Parathyroid adenoma (tissue), 2 donors: ENCODE results near the gene TGFBR2.

Experiments
- H2AFZ ChIP-seq: fragments of 300-600 bp; sonication (generic); one replicate; pipeline ENCODE4 v1.7.0; 2017; ENCODE audit warnings: antibody characterized with exemption, mild to moderate bottlenecking
- H3K27ac ChIP-seq: fragments of 300-600 bp; sonication (generic); one replicate; pipeline ENCODE4 v1.7.0; 2017
- H3K27me3 ChIP-seq: fragments of 300-600 bp; sonication (generic); one replicate; pipeline ENCODE4 v1.7.0; 2017; ENCODE audit warnings: low read length; ENCODE audit not compliant: control insufficient read depth, insufficient read depth
- H3K36me3 ChIP-seq: fragments of 300-600 bp; sonication (generic); one replicate; pipeline ENCODE4 v1.7.0; 2017; ENCODE audit warnings: low read length; ENCODE audit not compliant: control insufficient read depth, insufficient read depth
- H3K4me1 ChIP-seq: fragments of 300-600 bp; sonication (generic); one replicate; pipeline ENCODE4 v1.7.0; 2017; ENCODE audit warnings: control low read depth
- H3K4me2 ChIP-seq: fragments of 300-600 bp; sonication (generic); one replicate; pipeline ENCODE4 v1.7.0; 2017; ENCODE audit warnings: low read length
- H3K4me3 ChIP-seq: fragments of 300-600 bp; sonication (generic); one replicate; pipeline ENCODE4 v1.7.0; 2017; ENCODE audit warnings: low read depth, low read length
- H3K79me2 ChIP-seq: fragments of 300-600 bp; sonication (generic); one replicate; pipeline ENCODE4 v1.7.0; 2017; ENCODE audit warnings: control low read depth
- H3K9ac ChIP-seq: fragments of 300-600 bp; sonication (generic); one replicate; pipeline ENCODE4 v1.7.0; 2017; ENCODE audit warnings: mild to moderate bottlenecking
- H3K9me3 ChIP-seq: fragments of 300-600 bp; sonication (generic); one replicate; pipeline ENCODE4 v1.7.0; 2017; ENCODE audit warnings: low read length; ENCODE audit not compliant: control insufficient read depth
- CTCF ChIP-seq: fragments of 300-600 bp; sonication (generic); IDR thresholded peaks from one replicate; pipeline ENCODE4 v1.7.0; 2017; ENCODE audit warnings: antibody characterized with exemption, mild to moderate bottlenecking
- donor health status: primary hyperparathyroidism.

Gene TGFBR2

GRCh38 chr3:30609930-30610701 is 3.7 kb downstream of the TGFBR2 start:
- H3K27ac ChIP-seq: no peak overlapping the region
- no peak overlapping the region for H2AFZ ChIP-seq
- H3K9me3 ChIP-seq: no peaks in the 10 kb centered on the region
- H3K4me1 ChIP-seq: no peaks in the 10 kb centered on the region
- H3K9ac ChIP-seq: no peak overlapping the region
- H3K36me3 ChIP-seq: no peaks in the 10 kb centered on the region
- H3K27me3 ChIP-seq: no peaks in the 10 kb centered on the region
- H3K79me2 ChIP-seq: no peaks in the 10 kb centered on the region
- no peak for TF ChIP-seq CTCF
- no peak overlapping the region for H3K4me2 ChIP-seq
- no peak overlapping the region for H3K4me3 ChIP-seq

- Histone ChIP-seq H3K79me2 (no peaks in the 10 kb centered on the region), H3K36me3 (no peaks in the 10 kb centered on the region), H3K9ac (no peak overlapping the region), H3K27me3 (no peaks in the 10 kb centered on the region), H2AFZ (no peak overlapping the region), H3K4me2 (no peak overlapping the region), H3K27ac (no peak overlapping the region), H3K4me1 (no peaks in the 10 kb centered on the region), H3K4me3 (no peak overlapping the region), H3K9me3 (no peaks in the 10 kb centered on the region)
- TF ChIP-seq CTCF: no peak
Observed at GRCh38 chr3:30610702-30611368, 4.4 kb downstream of the TGFBR2 start.

GRCh38 chr3:30611613-30612436 is 5.4 kb downstream of the TGFBR2 start:
- Histone ChIP-seq H3K9ac (no peak overlapping the region), H2AFZ (no peak overlapping the region), H3K4me2 (no peak overlapping the region), H3K4me1 (no peaks in the 10 kb centered on the region), H3K9me3 (no peaks in the 10 kb centered on the region), H3K36me3 (no peaks in the 10 kb centered on the region), H3K79me2 (no peaks in the 10 kb centered on the region), H3K27ac (no peak overlapping the region), H3K4me3 (no peak overlapping the region), H3K27me3 (no peaks in the 10 kb centered on the region)
- TF ChIP-seq CTCF: no peak

GRCh38 chr3:30612437-30613132 is 6.2 kb downstream of the TGFBR2 start:
- no peak overlapping the region for H2AFZ ChIP-seq
- no peaks in the 10 kb centered on the region for H3K4me1 ChIP-seq
- H3K79me2 ChIP-seq: no peaks in the 10 kb centered on the region
- H3K4me3 ChIP-seq: no peak overlapping the region
- no peak overlapping the region for H3K9ac ChIP-seq
- H3K4me2 ChIP-seq: no peak overlapping the region
- no peaks in the 10 kb centered on the region for H3K36me3 ChIP-seq
- no peaks in the 10 kb centered on the region for H3K27me3 ChIP-seq
- H3K9me3 ChIP-seq: no peaks in the 10 kb centered on the region
- H3K27ac ChIP-seq: no peak overlapping the region
- no peak for TF ChIP-seq CTCF
